HCT116 (cell line): ENCODE data around the gene OR5B21.

Experiments
- CEBPB ChIP-seq: IDR thresholded peaks from 2 replicates; pipeline ENCODE4 v1.6.1; 2012; ENCODE audit warnings: low read depth
- CTCF ChIP-seq, 3 experiments: fragments of 200-600 bp in 1 of 3; sonication (generic) in 1 of 3; IDR thresholded peaks in 2 of 3; conservative IDR thresholded peaks in 1 of 3; 2 replicates each; pipeline ENCODE4 v1.5.1; 2012 to 2017; ENCODE audit warnings: low read depth in 2 of 3, low read length in 2 of 3, antibody characterized with exemption in 1 of 3, borderline replicate concordance in 1 of 3, control low read depth in 1 of 3, mild to moderate bottlenecking in 1 of 3, mixed read lengths in 1 of 3, mixed run types in 1 of 3, moderate library complexity in 1 of 3; ENCODE audit not compliant: insufficient read depth in 1 of 3
- EGR1 ChIP-seq: IDR thresholded peaks from 2 replicates; pipeline ENCODE4 v1.6.1; 2012; ENCODE audit warnings: low read depth
- EZH2 ChIP-seq: fragments of 200-600 bp; sonication (generic); IDR thresholded peaks from 2 replicates; pipeline ENCODE4 v1.6.1; 2017; ENCODE audit warnings: antibody characterized with exemption, mixed run types
- POLR2A ChIP-seq: IDR thresholded peaks from 2 replicates; pipeline ENCODE4 v1.7.0; 2011; ENCODE audit warnings: borderline replicate concordance; ENCODE audit not compliant: insufficient read depth, insufficient read length; ENCODE audit errors: extremely low read depth
- POLR2AphosphoS5 ChIP-seq: IDR thresholded peaks from 2 replicates; pipeline ENCODE4 v1.6.1; 2011; ENCODE audit warnings: mild to moderate bottlenecking, low read depth, low read length, moderate library complexity
- RAD21 ChIP-seq: IDR thresholded peaks from 2 replicates; pipeline ENCODE4 v1.6.1; 2012; ENCODE audit warnings: low read depth, mild to moderate bottlenecking
- SIN3A ChIP-seq: IDR thresholded peaks from 2 replicates; pipeline ENCODE4 v1.6.1; 2012; ENCODE audit warnings: low read depth
- SP1 ChIP-seq: IDR thresholded peaks from 2 replicates; pipeline ENCODE4 v1.6.1; 2012; ENCODE audit warnings: low read depth
- ZNF274 ChIP-seq: fragments of 200-500 bp; sonication (Bioruptor generic); IDR thresholded peaks from 2 replicates; pipeline ENCODE4 v1.6.1; 2014; ENCODE audit warnings: mild to moderate bottlenecking, low read depth, low read length, inconsistent platforms

GRCh38 chr11:58527429-58527828, 19.5 kb upstream of the OR5B21 start:
- TF ChIP-seq EGR1 (no peak), CTCF (IDR thresholded peaks at IDR 0.05 in 2 of 3, conservative IDR thresholded peaks at IDR 0.05 in 1 of 3; ENCODE audit: borderline replicate concordance in 1 of 3, insufficient read depth in 1 of 3, low read depth in 2 of 3, low read length in 2 of 3) (no peak), POLR2AphosphoS5 (no peak), ZNF274 (no peak), SP1 (no peak), RAD21 (no peak), POLR2A (no peak), SIN3A (no peak), CEBPB (no peak), EZH2 (no peak)
